ENCODE data around the gene BFSP1.

- TF ChIP-seq, protein P1, sequence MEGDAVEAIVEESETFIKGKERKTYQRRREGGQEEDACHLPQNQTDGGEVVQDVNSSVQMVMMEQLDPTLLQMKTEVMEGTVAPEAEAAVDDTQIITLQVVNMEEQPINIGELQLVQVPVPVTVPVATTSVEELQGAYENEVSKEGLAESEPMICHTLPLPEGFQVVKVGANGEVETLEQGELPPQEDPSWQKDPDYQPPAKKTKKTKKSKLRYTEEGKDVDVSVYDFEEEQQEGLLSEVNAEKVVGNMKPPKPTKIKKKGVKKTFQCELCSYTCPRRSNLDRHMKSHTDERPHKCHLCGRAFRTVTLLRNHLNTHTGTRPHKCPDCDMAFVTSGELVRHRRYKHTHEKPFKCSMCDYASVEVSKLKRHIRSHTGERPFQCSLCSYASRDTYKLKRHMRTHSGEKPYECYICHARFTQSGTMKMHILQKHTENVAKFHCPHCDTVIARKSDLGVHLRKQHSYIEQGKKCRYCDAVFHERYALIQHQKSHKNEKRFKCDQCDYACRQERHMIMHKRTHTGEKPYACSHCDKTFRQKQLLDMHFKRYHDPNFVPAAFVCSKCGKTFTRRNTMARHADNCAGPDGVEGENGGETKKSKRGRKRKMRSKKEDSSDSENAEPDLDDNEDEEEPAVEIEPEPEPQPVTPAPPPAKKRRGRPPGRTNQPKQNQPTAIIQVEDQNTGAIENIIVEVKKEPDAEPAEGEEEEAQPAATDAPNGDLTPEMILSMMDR (IDR thresholded peaks at IDR 0.05): no peak
- TF ChIP-seq POLR2A (IDR thresholded peaks at IDR 0.05): no peak
Observed at GRCh38 chr20:17448071-17448470, 83.1 kb downstream of the BFSP1 start.
